HK-2 (cell line): Measurements from ENCODE around the gene HEMK1.

Experiments
- DNase-seq: peaks from one replicate; pipeline ENCODE4 v3.0.0-alpha.2; 2018; ENCODE audit not compliant: unreplicated experiment

The HEMK1 gene

GRCh38 chr3:50644561-50644960, 75.2 kb downstream of the HEMK1 start:
- DNase-seq, result no peak

- no peak for DNase-seq
These were observed 76.1 kb downstream of the HEMK1 start for GRCh38 chr3:50645378-50645777.
